Endothelial cell of umbilical vein (primary cell): ENCODE results near the gene CCT8. TPM values are rescaled to one million over a fixed set of nuclear protein-coding genes. Genes with fewer than 3 reads are reported as not detected.

Source experiments
- BruUV-seq: library from RNA; stranded (reverse); fragments of 400-500 nt; replicated peaks from 2 replicates; lab custom pipeline; 2021; lab: Mats Ljungman, UMichigan
- CTCF ChIA-PET: fragments of 300-600, 350-600 bp; sonication (Branson Sonifier 250); formaldehyde crosslinking; loops from one replicate; lab custom pipeline; 2021; ENCODE audit warnings: antibody characterized with exemption, inconsistent platforms; lab: Charles Lee
- POLR2A ChIA-PET: fragments of 300-600, 350-600 bp; sonication (Branson Sonifier 250); formaldehyde crosslinking; loops from one replicate; lab custom pipeline; 2021; ENCODE audit warnings: antibody characterized with exemption, inconsistent platforms; lab: Charles Lee
- DNase-seq: peaks from one replicate; pipeline ENCODE4 v3.0.0-alpha.2; 2011; ENCODE audit warnings: low read depth, low spot score
- FAIRE-seq: peaks from 2 replicates; lab custom pipeline; 2011; peaks lifted over from hg19 to GRCh38; lab: Jason Lieb, UNC
- H2AFZ ChIP-seq: 2 replicates; pipeline ENCODE4 v1.6.0; 2012; ENCODE audit warnings: low read depth, low read length, control low read depth, inconsistent platforms
- H3K27ac ChIP-seq: 2 replicates; pipeline ENCODE4 v1.5.1; 2011; ENCODE audit warnings: low read depth, mild to moderate bottlenecking, control low read depth, low read length, moderate library complexity; ENCODE audit not compliant: insufficient read depth
- H3K27me3 ChIP-seq, 2 experiments: 2 replicates each; pipeline versions ENCODE4 v1.6.0 to v1.6.1; 2011; ENCODE audit warnings: low read length in 2 of 2, mixed read lengths in 1 of 2; ENCODE audit not compliant: control insufficient read depth in 2 of 2, insufficient read depth in 2 of 2
- H3K36me3 ChIP-seq, 2 experiments: 2 replicates in 1 of 2; 3 replicates in 1 of 2; pipeline ENCODE4 v1.5.1; 2011; ENCODE audit warnings: low read length in 2 of 2, mild to moderate bottlenecking in 1 of 2, moderate library complexity in 1 of 2; ENCODE audit not compliant: control insufficient read depth in 2 of 2, insufficient read depth in 2 of 2; ENCODE audit errors: extremely low read depth in 1 of 2
- H3K4me1 ChIP-seq: 3 replicates; pipeline ENCODE4 v1.5.1; 2011; ENCODE audit warnings: mild to moderate bottlenecking, low read length; ENCODE audit not compliant: control insufficient read depth, insufficient read depth; ENCODE audit errors: extremely low read depth
- H3K4me2 ChIP-seq: 2 replicates; pipeline ENCODE4 v1.6.1; 2011; ENCODE audit warnings: low read length, control low read depth, mixed read lengths; ENCODE audit not compliant: insufficient read depth
- H3K4me3 ChIP-seq, 3 experiments: fragments of 200-600 bp in 1 of 3; sonication (generic), shearing (Covaris generic) in 1 of 3; replicated peaks in 1 of 3; 2 replicates each; pipeline ENCODE4 v1.5.1; 2011 to 2016; ENCODE audit warnings: control low read depth in 3 of 3, low read length in 3 of 3, mild to moderate bottlenecking in 2 of 3, inconsistent platforms in 1 of 3, low read depth in 1 of 3, moderate library complexity in 1 of 3; ENCODE audit not compliant: insufficient read depth in 1 of 3
- H3K79me2 ChIP-seq: 2 replicates; pipeline ENCODE4 v1.6.0; 2012; ENCODE audit warnings: low read length, inconsistent platforms; ENCODE audit not compliant: control insufficient read depth, insufficient read depth
- H3K9ac ChIP-seq: replicated peaks from 2 replicates; pipeline ENCODE3; 2011; ENCODE audit warnings: low read length, control low read depth; ENCODE audit not compliant: insufficient read depth; ENCODE audit errors: extremely low read depth
- H3K9me1 ChIP-seq: replicated peaks from 3 replicates; pipeline ENCODE4 v1.6.0; 2011; ENCODE audit warnings: mild to moderate bottlenecking, low read length; ENCODE audit not compliant: control insufficient read depth, insufficient read depth; ENCODE audit errors: extremely low read depth
- H3K9me3 ChIP-seq: replicated peaks from 2 replicates; pipeline ENCODE4 v1.5.1; 2012; ENCODE audit warnings: low read length, inconsistent platforms; ENCODE audit not compliant: control insufficient read depth, insufficient read depth
- H4K20me1 ChIP-seq: replicated peaks from 2 replicates; pipeline ENCODE3; 2011; ENCODE audit warnings: mild to moderate bottlenecking, low read length; ENCODE audit not compliant: control insufficient read depth, insufficient read depth; ENCODE audit errors: extremely low read depth
- EZH2 ChIP-seq: IDR thresholded peaks from 2 replicates; pipeline ENCODE4 v1.6.1; 2012; ENCODE audit warnings: borderline replicate concordance, low read depth, mild to moderate bottlenecking, moderate library complexity, low read length, inconsistent platforms; ENCODE audit not compliant: severe bottlenecking
- FOS ChIP-seq: IDR thresholded peaks from 2 replicates; pipeline ENCODE4 v1.6.1; 2011; ENCODE audit warnings: mild to moderate bottlenecking, low read length, moderate library complexity, borderline replicate concordance; ENCODE audit not compliant: insufficient read depth
- GATA2 ChIP-seq: IDR thresholded peaks from 2 replicates; pipeline ENCODE4 v1.7.0; 2011; ENCODE audit warnings: low read depth, mild to moderate bottlenecking, moderate library complexity, mixed read lengths, low read length; ENCODE audit not compliant: insufficient read length, insufficient read depth
- JUN ChIP-seq: IDR thresholded peaks from 2 replicates; pipeline ENCODE4 v1.6.1; 2011; ENCODE audit warnings: borderline replicate concordance, low read depth; ENCODE audit not compliant: insufficient read length, insufficient read depth
- MYC ChIP-seq: IDR thresholded peaks from one replicate; pipeline ENCODE4 v1.6.1; 2011; ENCODE audit warnings: mild to moderate bottlenecking, low read depth, low read length
- POLR2A ChIP-seq: IDR thresholded peaks from 2 replicates; pipeline ENCODE4 v1.6.1; 2012; ENCODE audit warnings: low read depth, mild to moderate bottlenecking, control low read depth, low read length
- POLR2AphosphoS5 ChIP-seq: IDR thresholded peaks from 2 replicates; pipeline ENCODE4 v1.6.1; 2012; ENCODE audit warnings: low read depth, mild to moderate bottlenecking, control low read depth, low read length, moderate library complexity; ENCODE audit not compliant: insufficient read depth
- dilution Hi-C: fragments of 300-500 bp; cut with MboI; formaldehyde crosslinking; loops from one replicate; pipeline ENCODE4 v1.15.0; 2019; ENCODE audit warnings: low sequenced_read_pairs; ENCODE audit not compliant: extremely low pct_ligation_motif_present
- intact Hi-C: fragments of 100-400 bp; cut with micrococcal nuclease; formaldehyde crosslinking; loops from one replicate; pipeline ENCODE4 v1.10.0; 2022
- polyA plus RNA-seq, 4 experiments: library from polyadenylated mRNA; depleted of rRNA in 3 of 4; stranded (reverse) in 3 of 4; unstranded in 1 of 4; fragments of >200 nt; gene quantifications; 2 replicates each; pipeline versions ENCODE4 v1.2.1 to v1.2.3, GENCODE V29; 2011 to 2012; ENCODE audit warnings: missing spikeins in 1 of 4
- total RNA-seq: library from RNA; stranded (reverse); gene quantifications from 2 replicates; pipeline ENCODE4 v1.2.3, GENCODE V29; 2021
- TF ChIP-seq, protein P1 (sequence below), 2 donors: IDR thresholded peaks; 1 replicate in 1 of 2; 2 replicates in 1 of 2; pipeline ENCODE4 v1.5.1; 2011; ENCODE audit warnings: low read length in 2 of 2, mild to moderate bottlenecking in 2 of 2, moderate library complexity in 2 of 2, control low read depth in 1 of 2, inconsistent platforms in 1 of 2, low read depth in 1 of 2; ENCODE audit not compliant: insufficient read depth in 1 of 2; ENCODE audit errors: extremely low read depth in 1 of 2
- TF ChIP-seq, protein P2 (sequence below): IDR thresholded peaks from 2 replicates; pipeline ENCODE4 v1.6.1; 2011; ENCODE audit not compliant: insufficient read depth, insufficient read length

CCT8 gene
- total and polyA plus RNA-seq, 2 donors (not counting 3 experiments of a cell fraction or from before 2014, with no cell fraction given) = 102 to 212 TPM

GRCh38 chr21:29033301-29033700 lies 40.1 kb downstream of the CCT8 start:
- Histone ChIP-seq H3K4me3 (no peak overlapping the region), H3K4me2 (no peak overlapping the region), H3K79me2 (peaks cover 13% of the 10 kb centered on the region), H3K27me3 (no peaks in the 10 kb centered on the region), H3K9ac (no peak overlapping the region), H3K9me1 (no peaks in the 10 kb centered on the region), H3K4me1 (no peaks in the 10 kb centered on the region), H3K9me3 (no peaks in the 10 kb centered on the region), H4K20me1 (no peaks in the 10 kb centered on the region), H2AFZ (no peak overlapping the region), H3K27ac (no peak overlapping the region), H3K36me3 (peaks cover 20 to 25% of the 10 kb centered on the region in 2 experiments)
- no TSS peak for BruUV-seq
- intact Hi-C loops (no loop called here), dilution Hi-C loops (no loop called here)
- TF ChIP-seq FOS (no peak), GATA2 (no peak), MYC (no peak), POLR2AphosphoS5 (no peak), JUN (no peak), EZH2 (no peak), POLR2A (no peak)
- TF ChIP-seq, protein P1, sequence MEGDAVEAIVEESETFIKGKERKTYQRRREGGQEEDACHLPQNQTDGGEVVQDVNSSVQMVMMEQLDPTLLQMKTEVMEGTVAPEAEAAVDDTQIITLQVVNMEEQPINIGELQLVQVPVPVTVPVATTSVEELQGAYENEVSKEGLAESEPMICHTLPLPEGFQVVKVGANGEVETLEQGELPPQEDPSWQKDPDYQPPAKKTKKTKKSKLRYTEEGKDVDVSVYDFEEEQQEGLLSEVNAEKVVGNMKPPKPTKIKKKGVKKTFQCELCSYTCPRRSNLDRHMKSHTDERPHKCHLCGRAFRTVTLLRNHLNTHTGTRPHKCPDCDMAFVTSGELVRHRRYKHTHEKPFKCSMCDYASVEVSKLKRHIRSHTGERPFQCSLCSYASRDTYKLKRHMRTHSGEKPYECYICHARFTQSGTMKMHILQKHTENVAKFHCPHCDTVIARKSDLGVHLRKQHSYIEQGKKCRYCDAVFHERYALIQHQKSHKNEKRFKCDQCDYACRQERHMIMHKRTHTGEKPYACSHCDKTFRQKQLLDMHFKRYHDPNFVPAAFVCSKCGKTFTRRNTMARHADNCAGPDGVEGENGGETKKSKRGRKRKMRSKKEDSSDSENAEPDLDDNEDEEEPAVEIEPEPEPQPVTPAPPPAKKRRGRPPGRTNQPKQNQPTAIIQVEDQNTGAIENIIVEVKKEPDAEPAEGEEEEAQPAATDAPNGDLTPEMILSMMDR (IDR thresholded peaks at IDR 0.05; ENCODE audit: extremely low read depth in 1 of 2, insufficient read depth in 1 of 2, low read depth in 1 of 2, low read length in 2 of 2) = no peak
- TF ChIP-seq, protein P2, sequence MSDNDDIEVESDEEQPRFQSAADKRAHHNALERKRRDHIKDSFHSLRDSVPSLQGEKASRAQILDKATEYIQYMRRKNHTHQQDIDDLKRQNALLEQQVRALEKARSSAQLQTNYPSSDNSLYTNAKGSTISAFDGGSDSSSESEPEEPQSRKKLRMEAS = no peak
- FAIRE-seq (no peak), DNase-seq (no peak)
- POLR2A ChIA-PET = no interaction called here
- CTCF ChIA-PET = no interaction called here
